Neural cell (in vitro differentiated cells): Measurements from ENCODE around the gene SIRT3. TPM values are rescaled to one million over a fixed set of nuclear protein-coding genes. Genes with fewer than 3 reads are reported as not detected.

Experiments used
- H2AFZ ChIP-seq: fragments of 200-600, 300-800 bp; sonication (generic), shearing (Covaris generic); 2 replicates; pipeline ENCODE4 v1.6.0; 2014; ENCODE audit warnings: low read depth, mild to moderate bottlenecking, antibody characterized with exemption, low read length, moderate library complexity
- H3F3A ChIP-seq: fragments of 200-600 bp; shearing (Covaris generic); 2 replicates; pipeline ENCODE4 v1.6.1; 2016; ENCODE audit warnings: mild to moderate bottlenecking, moderate library complexity, mixed read lengths, antibody characterized with exemption, low read length; ENCODE audit not compliant: insufficient read depth, poor library complexity, severe bottlenecking
- H3K27ac ChIP-seq: fragments of 200-600, 300-800 bp; sonication (generic), shearing (Covaris generic); 2 replicates; pipeline ENCODE4 v1.5.1; 2014; ENCODE audit warnings: mild to moderate bottlenecking, low read length, moderate library complexity
- H3K27me3 ChIP-seq: fragments of 300-800, 200-600 bp; sonication (generic), shearing (Covaris generic); 2 replicates; pipeline ENCODE4 v1.6.0; 2014; ENCODE audit warnings: mild to moderate bottlenecking, low read depth, low read length, moderate library complexity; ENCODE audit not compliant: insufficient read depth
- H3K36me3 ChIP-seq: fragments of 300-800, 200-600 bp; sonication (generic), shearing (Covaris generic); 2 replicates; pipeline ENCODE4 v1.5.1; 2014; ENCODE audit warnings: mild to moderate bottlenecking, antibody characterized with exemption, low read length, moderate library complexity; ENCODE audit not compliant: insufficient read depth
- H3K4me2 ChIP-seq: fragments of 300-800, 200-600 bp; sonication (generic), shearing (Covaris generic); 2 replicates; pipeline ENCODE4 v1.6.0; 2014; ENCODE audit warnings: mild to moderate bottlenecking, low read length
- H3K4me3 ChIP-seq: fragments of 300-800, 200-600 bp; sonication (generic), shearing (Covaris generic); 2 replicates; pipeline ENCODE4 v1.5.1; 2014; ENCODE audit warnings: mild to moderate bottlenecking, low read length, moderate library complexity
- H3K79me2 ChIP-seq: fragments of 200-600 bp; shearing (Covaris generic); replicated peaks from 2 replicates; pipeline ENCODE4 v1.6.0; 2014; ENCODE audit warnings: mild to moderate bottlenecking, low read length, moderate library complexity; ENCODE audit not compliant: insufficient read depth
- H3K9ac ChIP-seq: fragments of 300-800, 200-600 bp; sonication (generic), shearing (Covaris generic); 2 replicates; pipeline ENCODE4 v1.6.1; 2016; ENCODE audit warnings: mild to moderate bottlenecking, low read length, mixed read lengths
- H3K9me2 ChIP-seq: fragments of 200-600 bp; shearing (Covaris generic); 2 replicates; pipeline ENCODE4 v1.6.1; 2016; ENCODE audit warnings: mild to moderate bottlenecking, low read length, mixed read lengths; ENCODE audit not compliant: insufficient read depth
- H3K9me3 ChIP-seq: fragments of 200-600, 300-800 bp; sonication (generic), shearing (Covaris generic); 2 replicates; pipeline ENCODE4 v1.6.1; 2016; ENCODE audit warnings: mild to moderate bottlenecking, mixed run types, low read length, moderate library complexity, mixed read lengths
- H4K20me1 ChIP-seq: fragments of 200-600 bp; shearing (Covaris generic); 2 replicates; pipeline ENCODE4 v1.6.1; 2016; ENCODE audit warnings: mild to moderate bottlenecking, mixed run types; ENCODE audit not compliant: insufficient read depth
- EP300 ChIP-seq: fragments of 450-650 bp; conservative IDR thresholded peaks from 2 replicates; pipeline ENCODE4 v1.6.1; 2014; ENCODE audit warnings: antibody characterized with exemption, mild to moderate bottlenecking, moderate library complexity; ENCODE audit not compliant: poor library complexity, severe bottlenecking
- EZH2 ChIP-seq: fragments of 200-600, 300-800 bp; shearing (Covaris generic), sonication (generic); IDR thresholded peaks from 2 replicates; pipeline ENCODE4 v1.6.1; 2014; ENCODE audit warnings: antibody characterized with exemption, low read length, borderline replicate concordance, mild to moderate bottlenecking; ENCODE audit not compliant: insufficient read depth, poor library complexity, severe bottlenecking
- MXI1 ChIP-seq: fragments of 450-650 bp; conservative IDR thresholded peaks from 2 replicates; pipeline ENCODE4 v1.6.1; 2014; ENCODE audit warnings: antibody characterized with exemption, mild to moderate bottlenecking; ENCODE audit not compliant: poor library complexity, severe bottlenecking
- POLR2AphosphoS5 ChIP-seq: IDR thresholded peaks from 2 replicates; pipeline ENCODE4 v1.6.1; 2012
- RAD21 ChIP-seq: fragments of 450-650 bp; conservative IDR thresholded peaks from 2 replicates; pipeline ENCODE4 v1.6.1; 2014; ENCODE audit warnings: antibody characterized with exemption, mild to moderate bottlenecking, moderate library complexity
- REST ChIP-seq: IDR thresholded peaks from 2 replicates; pipeline ENCODE4 v1.6.1; 2012; ENCODE audit warnings: borderline replicate concordance
- SMC3 ChIP-seq: fragments of 450-650 bp; conservative IDR thresholded peaks from 2 replicates; pipeline ENCODE4 v1.6.1; 2014; ENCODE audit warnings: antibody characterized with exemption, mild to moderate bottlenecking, moderate library complexity; ENCODE audit not compliant: poor library complexity
- TAF1 ChIP-seq: IDR thresholded peaks from 2 replicates; pipeline ENCODE4 v1.6.1; 2012; ENCODE audit warnings: low read depth
- polyA plus RNA-seq: library from polyadenylated mRNA; depleted of rRNA; stranded (reverse); fragments of >200 nt; gene quantifications from 2 replicates; pipeline ENCODE4 v1.2.3, GENCODE V29; 2014
- TF ChIP-seq, protein P1 (sequence below): fragments of 450-650 bp; IDR thresholded peaks from 2 replicates; pipeline ENCODE4 v1.5.1; 2014; ENCODE audit warnings: antibody characterized with exemption, mild to moderate bottlenecking, moderate library complexity; ENCODE audit not compliant: poor library complexity, severe bottlenecking

The SIRT3 gene
- polyA plus RNA-seq, 1 donor from 2014 or later, result 32.9 TPM

- Histone ChIP-seq H3K9me3 (no peaks in the 10 kb centered on the region), H4K20me1 (no peaks in the 10 kb centered on the region), H3K9ac (no peak overlapping the region), H3K36me3 (no peaks in the 10 kb centered on the region), H3K4me3 (no peak overlapping the region), H3K27me3 (no peaks in the 10 kb centered on the region), H3F3A (no peaks in the 10 kb centered on the region), H2AFZ (no peak overlapping the region), H3K9me2 (no peaks in the 10 kb centered on the region), H3K4me2 (no peak overlapping the region), H3K79me2 (peaks cover 13% of the 10 kb centered on the region), H3K27ac (no peak overlapping the region)
- TF ChIP-seq REST (no peak), SMC3 (no peak), RAD21 (no peak), EZH2 (no peak)
These were observed 32.8 kb downstream of the SIRT3 start for GRCh38 chr11:203056-203944.

GRCh38 chr11:202490-202889, 33.7 kb downstream of the SIRT3 start:
- Histone ChIP-seq H3K9me3 (no peaks in the 10 kb centered on the region), H4K20me1 (no peaks in the 10 kb centered on the region), H3K27me3 (no peaks in the 10 kb centered on the region), H2AFZ (no peak overlapping the region), H3K79me2 (peaks cover 13% of the 10 kb centered on the region), H3K4me3 (no peak overlapping the region), H3K36me3 (no peaks in the 10 kb centered on the region), H3K9ac (no peak overlapping the region), H3K9me2 (no peaks in the 10 kb centered on the region), H3F3A (no peaks in the 10 kb centered on the region), H3K27ac (no peak overlapping the region), H3K4me2 (no peak overlapping the region)
- TF ChIP-seq EP300 (no peak), RAD21 (no peak), POLR2AphosphoS5 (no peak), MXI1 (no peak), SMC3 (no peak), EZH2 (no peak), REST (no peak), TAF1 (no peak)
- TF ChIP-seq, protein P1, sequence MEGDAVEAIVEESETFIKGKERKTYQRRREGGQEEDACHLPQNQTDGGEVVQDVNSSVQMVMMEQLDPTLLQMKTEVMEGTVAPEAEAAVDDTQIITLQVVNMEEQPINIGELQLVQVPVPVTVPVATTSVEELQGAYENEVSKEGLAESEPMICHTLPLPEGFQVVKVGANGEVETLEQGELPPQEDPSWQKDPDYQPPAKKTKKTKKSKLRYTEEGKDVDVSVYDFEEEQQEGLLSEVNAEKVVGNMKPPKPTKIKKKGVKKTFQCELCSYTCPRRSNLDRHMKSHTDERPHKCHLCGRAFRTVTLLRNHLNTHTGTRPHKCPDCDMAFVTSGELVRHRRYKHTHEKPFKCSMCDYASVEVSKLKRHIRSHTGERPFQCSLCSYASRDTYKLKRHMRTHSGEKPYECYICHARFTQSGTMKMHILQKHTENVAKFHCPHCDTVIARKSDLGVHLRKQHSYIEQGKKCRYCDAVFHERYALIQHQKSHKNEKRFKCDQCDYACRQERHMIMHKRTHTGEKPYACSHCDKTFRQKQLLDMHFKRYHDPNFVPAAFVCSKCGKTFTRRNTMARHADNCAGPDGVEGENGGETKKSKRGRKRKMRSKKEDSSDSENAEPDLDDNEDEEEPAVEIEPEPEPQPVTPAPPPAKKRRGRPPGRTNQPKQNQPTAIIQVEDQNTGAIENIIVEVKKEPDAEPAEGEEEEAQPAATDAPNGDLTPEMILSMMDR, result no peak
